GM21515 (cell line): ENCODE results near the gene ATP6V0A1.
"Not testable (repeated sequence)": the region's sequence is repeated elsewhere in the genome, so short reads cannot be mapped to it uniquely, and the experiment has no call there.

Experiments
- ATAC-seq: cut with Tn5 transposase; IDR thresholded peaks from one replicate; pipeline ENCODE4 v1.9.1; 2021; ENCODE audit not compliant: unreplicated experiment

ATP6V0A1 gene

GRCh38 chr17:42436391-42436790 lies 22.3 kb upstream of the ATP6V0A1 start:
- ATAC-seq: no peak

- ATAC-seq: no peak
Observed at GRCh38 chr17:42438600-42439567, 19.8 kb upstream of the ATP6V0A1 start.

DNA sequence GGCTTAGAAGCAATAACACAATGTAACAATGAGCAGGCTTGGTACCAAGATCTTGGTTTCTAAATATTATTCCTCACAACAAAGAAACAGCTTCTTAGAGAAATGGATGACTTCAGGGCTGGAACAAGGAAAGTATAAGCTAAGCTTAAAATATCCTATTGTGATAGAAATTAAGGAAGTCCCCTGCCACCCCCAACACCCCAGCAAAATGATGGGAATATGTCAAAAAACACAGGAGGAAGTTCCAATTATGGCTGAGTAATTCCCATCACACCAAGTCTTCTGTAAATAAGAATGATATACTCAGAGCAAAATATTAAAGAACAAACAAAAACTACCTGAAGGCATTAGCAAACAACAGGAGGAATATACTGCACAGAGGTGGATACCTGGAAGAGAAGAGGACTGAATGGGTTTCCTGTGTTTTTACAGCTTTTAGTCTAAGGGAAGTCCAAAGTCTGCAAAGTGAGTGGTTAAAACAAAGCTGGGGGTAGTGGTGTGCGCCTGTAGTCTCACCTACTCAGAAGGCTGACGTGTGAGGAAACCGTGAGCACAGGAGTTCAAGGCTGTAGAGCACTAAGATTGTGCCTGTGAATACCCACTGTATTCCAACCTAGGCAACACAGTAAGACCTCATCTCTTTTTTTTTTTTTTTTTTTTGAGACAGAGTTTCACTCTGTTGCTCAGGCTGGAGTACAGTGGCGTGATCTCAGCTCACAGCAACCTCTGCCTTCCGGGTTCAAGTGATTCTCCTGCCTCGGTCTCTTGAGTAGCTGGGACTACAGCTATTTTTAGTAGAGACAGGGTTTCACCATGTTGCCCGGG lies 17.1 kb upstream of the ATP6V0A1 start:
- ATAC-seq: no peak

DNA sequence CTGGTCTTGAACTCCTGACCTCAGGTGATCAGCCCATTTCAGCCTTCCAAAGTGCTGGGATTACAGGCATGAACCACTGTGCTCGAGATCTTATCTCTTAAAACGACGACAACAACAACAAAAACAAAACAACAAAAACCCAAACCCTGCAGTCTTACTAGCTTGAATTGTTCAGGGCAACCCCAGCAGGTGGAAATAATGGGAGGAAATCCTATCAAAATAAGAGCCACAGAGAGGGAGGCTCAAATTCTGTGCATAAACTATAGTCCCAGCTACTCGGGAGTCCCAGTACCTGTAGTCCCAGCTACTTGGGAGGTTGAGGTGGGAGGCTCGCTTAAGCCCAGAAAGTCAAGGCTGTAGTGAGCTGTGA lies 16.5 kb upstream of the ATP6V0A1 start:
- no peak for ATAC-seq

DNA sequence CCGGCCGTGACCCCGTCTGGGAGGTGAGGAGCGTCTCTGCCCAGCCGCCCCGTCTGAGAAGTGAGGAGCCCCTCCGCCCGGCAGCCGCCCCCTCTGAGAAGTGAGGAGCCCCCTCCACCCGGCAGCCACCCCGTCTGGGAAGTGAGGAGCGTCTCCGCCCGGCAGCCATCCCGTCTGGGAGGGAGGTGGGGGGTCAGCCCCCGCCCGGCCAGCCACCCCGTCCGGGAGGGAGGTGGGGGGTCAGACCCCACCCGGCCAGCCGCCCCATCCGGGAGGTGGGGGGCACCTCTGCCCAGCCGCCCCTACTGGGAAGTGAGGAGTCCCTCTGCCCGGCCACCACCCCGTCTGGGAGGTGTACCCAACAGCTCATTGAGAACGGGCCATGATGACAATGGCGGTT lies 9.5 kb upstream of the ATP6V0A1 start:
- ATAC-seq: not testable (repeated sequence)

DNA sequence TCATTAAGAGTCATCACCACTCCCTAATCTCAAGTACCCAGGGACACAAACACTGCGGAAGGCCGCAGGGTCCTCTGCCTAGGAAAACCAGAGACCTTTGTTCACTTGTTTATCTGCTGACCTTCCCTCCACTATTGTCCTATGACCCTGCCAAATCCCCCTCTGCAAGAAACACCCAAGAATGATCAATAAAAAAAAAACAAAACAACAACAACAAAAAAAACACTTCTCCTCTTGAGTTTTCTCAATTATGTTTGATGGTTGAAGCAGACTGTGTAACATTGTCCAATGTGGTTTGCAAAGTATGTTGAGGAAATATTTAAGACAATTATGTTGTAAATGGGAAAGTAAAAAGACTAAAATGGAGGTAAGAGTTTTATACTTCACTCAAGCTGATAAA lies 8.8 kb upstream of the ATP6V0A1 start:
- not testable (repeated sequence) for ATAC-seq

GRCh38 chr17:42451270-42451669 lies 7.4 kb upstream of the ATP6V0A1 start:
- ATAC-seq: not testable (repeated sequence)

DNA sequence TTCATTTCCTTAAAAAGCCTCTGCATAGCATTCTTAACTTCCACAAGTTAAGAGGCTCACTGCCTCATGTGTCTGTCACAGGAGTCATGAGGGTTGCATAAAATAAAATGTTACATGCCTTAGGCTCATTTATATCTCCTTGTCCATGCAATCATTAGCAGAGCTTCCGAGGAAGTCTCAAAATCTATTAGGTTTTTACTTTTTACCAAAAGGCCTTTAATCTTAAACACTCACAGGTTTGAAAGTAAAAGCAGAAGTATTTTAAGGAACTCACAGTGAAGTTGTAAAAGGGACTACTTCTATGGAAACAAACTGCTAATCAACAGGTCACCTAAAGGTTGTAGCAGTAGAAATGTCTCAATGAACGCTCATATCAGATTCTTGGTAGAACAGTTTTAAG lies 5.2 kb upstream of the ATP6V0A1 start:
- no peak for ATAC-seq

- not testable (repeated sequence) for ATAC-seq
Observed at GRCh38 chr17:42454987-42455386, 3.7 kb upstream of the ATP6V0A1 start.

DNA sequence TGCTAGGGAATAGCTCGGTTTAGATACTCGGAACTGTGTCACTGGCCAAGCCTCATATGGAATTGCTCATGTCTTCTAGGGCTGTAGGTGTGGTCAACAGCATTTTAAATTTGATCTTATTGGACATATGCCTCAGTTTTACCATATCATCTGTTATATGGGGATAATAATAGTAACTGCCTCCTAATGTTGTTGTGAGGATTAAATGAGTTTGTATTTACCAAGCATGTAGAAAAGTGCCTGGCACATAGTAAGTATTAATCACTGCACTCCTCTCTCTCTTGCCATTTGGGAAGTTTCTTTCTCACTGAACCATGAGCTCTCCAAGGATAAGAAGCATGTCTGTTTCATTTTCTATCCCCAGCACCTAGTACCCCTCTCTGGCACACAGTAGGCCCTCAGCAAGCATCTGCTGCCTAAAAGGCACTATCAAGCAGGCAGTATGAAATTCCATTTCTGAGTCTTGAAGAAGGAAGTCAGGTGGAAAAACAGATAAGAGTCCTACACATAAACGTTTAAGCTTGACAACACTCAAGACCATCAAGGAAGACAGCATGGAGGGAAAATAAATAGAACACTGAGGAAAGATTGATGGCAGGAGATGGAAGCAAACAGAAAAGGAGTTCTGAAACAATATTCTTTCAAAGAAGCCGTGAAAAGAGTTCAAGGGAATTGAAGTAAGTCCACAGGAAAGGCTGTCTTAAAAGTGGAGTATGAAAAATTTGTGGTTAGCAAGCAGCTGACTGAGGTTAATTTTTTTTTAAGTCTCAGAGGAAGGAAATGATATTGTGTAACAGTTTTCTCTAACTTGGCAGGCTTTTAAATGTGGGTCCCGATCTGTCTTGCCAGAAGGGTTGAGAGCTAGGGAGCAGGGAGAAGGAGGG lies 2.2 kb upstream of the ATP6V0A1 start:
- ATAC-seq: no peak

DNA sequence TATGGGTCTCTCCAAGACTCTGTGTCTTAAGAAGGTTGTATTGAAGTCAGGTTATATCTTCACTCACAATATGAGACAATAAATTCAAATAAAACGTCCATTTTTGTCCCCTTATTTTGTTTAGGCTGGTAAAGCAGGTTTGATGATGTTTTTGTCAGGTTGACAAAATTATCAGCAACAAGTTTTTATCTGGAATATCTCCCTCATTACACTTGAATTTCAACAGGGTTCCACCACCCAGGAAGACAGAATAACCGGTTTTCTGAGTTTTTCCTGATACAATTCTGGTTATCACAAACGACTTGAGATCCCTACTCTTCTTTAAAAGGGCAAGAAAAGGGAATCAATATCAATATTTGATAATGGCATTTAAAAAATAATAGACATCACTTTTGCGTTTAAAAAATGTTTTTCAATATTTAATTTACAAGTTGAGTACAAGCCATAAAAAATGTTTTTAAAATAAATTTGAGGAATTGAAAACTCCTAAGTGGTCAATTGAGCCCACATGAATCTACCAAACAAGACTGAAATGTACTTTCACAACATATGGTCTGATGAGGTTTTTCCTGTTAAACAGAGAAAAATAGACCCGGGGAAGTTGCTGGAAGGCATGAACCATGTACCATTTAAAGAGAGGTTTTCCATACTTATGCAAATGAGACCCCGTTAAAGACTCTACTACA lies 1.4 kb upstream of the ATP6V0A1 start:
- ATAC-seq: no peak

DNA sequence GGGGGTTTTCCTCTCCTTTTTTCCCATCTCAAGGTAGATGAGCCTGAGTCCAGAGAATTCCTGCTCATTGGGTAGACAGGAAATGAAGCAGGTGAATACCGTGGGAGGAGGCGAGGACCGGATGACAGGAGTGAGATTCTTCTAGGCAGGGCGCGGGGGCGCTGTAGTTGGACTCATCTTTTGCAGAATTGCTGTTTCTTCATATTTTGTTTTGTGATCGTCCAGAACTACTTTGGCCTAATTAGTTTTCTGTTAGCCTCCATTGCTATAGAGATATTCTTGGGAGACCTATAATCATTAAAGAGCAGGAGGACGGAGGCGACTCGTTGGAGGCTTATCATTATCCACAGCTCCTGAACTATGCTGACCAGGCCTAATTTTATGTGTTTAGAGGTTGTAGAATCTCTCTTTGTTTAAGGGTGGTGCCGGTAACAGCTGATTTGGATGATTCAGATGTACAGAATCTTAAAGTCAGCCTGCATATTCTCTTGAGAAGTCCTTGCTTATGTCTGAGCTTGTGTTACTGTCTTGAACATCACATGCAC lies 650 bp downstream of the ATP6V0A1 start:
- ATAC-seq: no peak

DNA sequence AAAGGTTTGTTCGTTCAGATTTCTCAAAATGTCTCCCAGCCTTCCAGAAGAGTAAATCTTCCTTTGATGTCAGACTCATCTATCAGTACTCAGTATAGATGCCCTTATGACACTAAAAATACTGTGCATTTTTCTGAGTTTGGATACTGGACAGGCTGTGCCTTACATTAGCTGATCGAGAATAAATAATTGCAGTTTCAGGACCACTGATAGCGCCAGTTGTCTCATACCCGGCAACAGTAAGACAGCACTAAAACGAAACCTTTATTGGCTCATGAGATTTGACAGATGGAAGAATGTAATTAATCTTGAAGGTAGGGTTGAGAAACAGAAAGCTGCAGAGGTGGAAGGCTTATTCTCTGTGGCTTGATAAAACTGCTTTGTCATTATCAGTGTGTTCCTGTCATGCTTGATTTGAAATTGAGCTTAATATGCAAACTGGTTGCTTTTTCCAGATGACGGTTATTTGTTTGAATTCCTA lies 1.2 kb downstream of the ATP6V0A1 start:
- no peak for ATAC-seq

DNA sequence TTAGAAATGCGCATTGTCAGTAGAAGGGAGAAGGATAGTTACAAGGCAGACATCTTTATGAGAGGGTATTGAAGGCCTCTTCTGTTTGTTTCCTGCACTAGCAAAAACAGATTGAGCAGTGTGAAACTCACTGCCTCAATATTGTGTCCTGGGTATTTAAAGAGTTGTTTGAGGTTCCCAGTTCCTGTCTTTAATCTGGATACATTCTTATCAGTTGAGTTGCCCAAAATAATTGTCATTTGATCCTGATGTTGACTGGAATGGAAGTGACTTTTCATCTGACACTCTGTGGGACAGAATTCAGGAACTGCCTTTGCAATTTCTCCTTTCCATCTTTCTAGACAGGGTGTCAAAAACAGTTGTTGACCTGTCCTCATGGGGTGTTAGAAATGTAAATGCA lies 1.7 kb downstream of the ATP6V0A1 start:
- no peak for ATAC-seq

GRCh38 chr17:42463976-42464400 lies 5.3 kb downstream of the ATP6V0A1 start:
- no peak for ATAC-seq

DNA sequence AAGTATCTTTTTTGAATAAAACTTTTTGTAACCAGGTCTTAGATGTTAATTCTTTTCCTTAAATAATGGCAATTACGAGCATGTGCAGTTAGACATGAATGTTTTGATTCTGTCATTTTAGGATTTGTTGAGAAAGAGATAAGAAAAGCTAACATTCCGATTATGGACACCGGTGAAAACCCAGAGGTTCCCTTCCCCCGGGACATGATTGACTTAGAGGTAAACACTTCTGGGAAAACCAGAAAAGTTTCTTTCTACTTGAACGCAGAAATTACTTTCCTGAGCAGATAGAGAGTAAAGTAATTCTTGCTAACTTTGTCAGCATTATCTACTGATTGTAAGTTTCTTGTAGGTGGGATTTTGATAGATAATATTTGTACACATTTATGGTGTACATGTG lies 9.2 kb downstream of the ATP6V0A1 start:
- ATAC-seq: no peak

- no peak for ATAC-seq
Observed at GRCh38 chr17:42472709-42473521, 14.2 kb downstream of the ATP6V0A1 start.

DNA sequence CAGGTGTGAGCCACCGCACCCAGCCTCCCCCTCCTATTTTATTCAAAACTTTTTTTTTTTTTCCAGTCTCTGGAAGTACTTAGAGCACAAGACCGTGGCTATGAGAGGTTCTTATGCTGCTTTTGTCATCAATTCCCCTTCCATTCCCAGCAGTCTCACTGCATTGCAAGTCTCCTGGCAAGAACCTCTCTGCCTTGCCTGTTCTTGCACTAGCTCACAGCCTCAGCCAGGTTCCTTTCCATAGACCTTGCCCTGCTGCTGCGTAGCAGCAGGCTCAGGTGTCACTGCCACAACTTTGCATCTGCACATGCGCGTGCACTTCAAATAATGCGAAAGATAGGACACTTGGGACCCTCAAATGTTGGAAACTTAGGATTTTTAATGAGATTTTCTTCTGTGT lies 15.6 kb downstream of the ATP6V0A1 start:
- ATAC-seq: no peak

DNA sequence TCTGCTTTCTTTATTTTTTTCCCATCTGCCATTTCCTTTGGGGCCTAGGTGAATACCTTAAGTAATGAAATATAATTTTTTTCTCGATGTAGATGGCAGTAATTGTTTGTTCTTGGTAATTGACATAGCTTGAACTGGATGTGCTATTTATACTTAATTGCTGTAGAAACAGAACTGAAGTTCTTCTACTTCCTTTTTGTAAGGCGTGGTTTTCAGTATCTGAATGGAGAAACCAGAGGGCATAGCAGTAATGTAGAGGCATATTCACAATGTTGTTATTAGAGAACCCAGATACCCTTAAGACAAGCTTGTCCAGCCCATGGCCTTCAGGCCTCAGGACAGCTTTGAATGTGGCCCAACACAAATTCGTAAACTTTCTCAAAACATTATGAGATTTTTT lies 16.4 kb downstream of the ATP6V0A1 start:
- ATAC-seq: no peak
